Muscle layer of colon (tissue), 2 donors: ENCODE results near the gene DNAJC22.

Source experiments
- H3K27ac ChIP-seq: one replicate; pipeline ENCODE4 v1.7.0; 2013; ENCODE audit warnings: low read depth, mild to moderate bottlenecking, low read length, moderate library complexity
- H3K27me3 ChIP-seq, 2 donors: one replicate each; pipeline ENCODE4 v1.7.0; 2013; ENCODE audit warnings: low read length in 2 of 2, mild to moderate bottlenecking in 2 of 2; ENCODE audit not compliant: insufficient read depth in 2 of 2, control insufficient read depth in 1 of 2
- H3K36me3 ChIP-seq: one replicate; pipeline ENCODE4 v1.7.0; 2013; ENCODE audit warnings: mild to moderate bottlenecking, low read length; ENCODE audit not compliant: insufficient read depth
- H3K4me1 ChIP-seq: one replicate; pipeline ENCODE4 v1.7.0; 2013; ENCODE audit warnings: mild to moderate bottlenecking, low read length; ENCODE audit not compliant: insufficient read depth
- H3K4me3 ChIP-seq, 2 donors: one replicate each; pipeline ENCODE4 v1.7.0; 2013; ENCODE audit warnings: low read length in 2 of 2, low read depth in 1 of 2, mild to moderate bottlenecking in 1 of 2, moderate library complexity in 1 of 2
- H3K9ac ChIP-seq: one replicate; pipeline ENCODE4 v1.7.0; 2013; ENCODE audit warnings: low read length
- H3K9me3 ChIP-seq: one replicate; pipeline ENCODE4 v1.7.0; 2013; ENCODE audit warnings: mild to moderate bottlenecking, low read length
- donor health status: abdominal sarcoma.
- donor health status: Adenocarcinoma of cecum.

DNAJC22 gene

DNA sequence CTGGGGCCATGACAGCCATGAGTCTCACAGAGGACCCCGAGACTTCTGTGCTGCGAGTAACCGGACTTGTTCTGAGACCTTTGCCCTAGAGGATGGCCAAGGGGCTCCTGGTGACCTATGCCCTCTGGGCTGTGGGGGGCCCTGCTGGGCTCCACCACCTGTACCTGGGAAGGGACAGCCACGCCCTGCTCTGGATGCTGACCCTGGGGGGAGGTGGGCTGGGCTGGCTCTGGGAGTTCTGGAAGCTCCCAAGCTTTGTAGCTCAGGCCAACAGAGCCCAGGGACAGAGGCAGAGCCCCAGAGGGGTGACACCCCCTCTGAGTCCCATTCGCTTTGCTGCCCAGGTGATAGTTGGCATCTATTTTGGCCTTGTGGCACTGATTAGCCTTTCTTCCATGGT, 2.1 kb downstream of the DNAJC22 start:
- Histone ChIP-seq H3K27me3 (peaks cover 67 to 71% of the 10 kb centered on the region in 2 donors), H3K27ac (no peak overlapping the region), H3K4me1 (peaks cover 33% of the 10 kb centered on the region), H3K4me3 (no peak overlapping the region), H3K9ac (no peak overlapping the region), H3K9me3 (no peaks in the 10 kb centered on the region), H3K36me3 (no peaks in the 10 kb centered on the region)

DNA sequence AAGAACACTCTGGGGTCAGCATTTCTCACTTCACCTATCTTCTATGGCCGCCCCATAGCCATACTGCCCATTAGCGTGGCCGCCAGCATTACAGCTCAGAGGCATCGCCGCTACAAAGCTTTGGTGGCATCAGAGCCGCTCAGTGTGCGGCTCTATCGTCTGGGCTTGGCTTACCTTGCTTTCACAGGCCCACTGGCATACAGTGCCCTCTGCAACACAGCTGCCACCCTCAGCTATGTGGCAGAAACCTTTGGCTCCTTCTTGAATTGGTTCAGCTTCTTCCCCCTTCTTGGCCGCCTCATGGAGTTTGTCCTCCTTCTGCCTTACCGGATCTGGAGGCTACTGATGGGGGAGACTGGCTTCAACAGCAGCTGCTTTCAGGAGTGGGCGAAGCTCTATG, 2.6 kb downstream of the DNAJC22 start:
- no peaks in the 10 kb centered on the region for H3K36me3 ChIP-seq
- H3K9ac ChIP-seq = no peak overlapping the region
- H3K27me3 ChIP-seq = peaks cover 62 to 66% of the 10 kb centered on the region in 2 donors
- H3K4me3 ChIP-seq = no peak overlapping the region
- H3K9me3 ChIP-seq = no peaks in the 10 kb centered on the region
- no peak overlapping the region for H3K27ac ChIP-seq
- peaks cover 29% of the 10 kb centered on the region for H3K4me1 ChIP-seq

DNA sequence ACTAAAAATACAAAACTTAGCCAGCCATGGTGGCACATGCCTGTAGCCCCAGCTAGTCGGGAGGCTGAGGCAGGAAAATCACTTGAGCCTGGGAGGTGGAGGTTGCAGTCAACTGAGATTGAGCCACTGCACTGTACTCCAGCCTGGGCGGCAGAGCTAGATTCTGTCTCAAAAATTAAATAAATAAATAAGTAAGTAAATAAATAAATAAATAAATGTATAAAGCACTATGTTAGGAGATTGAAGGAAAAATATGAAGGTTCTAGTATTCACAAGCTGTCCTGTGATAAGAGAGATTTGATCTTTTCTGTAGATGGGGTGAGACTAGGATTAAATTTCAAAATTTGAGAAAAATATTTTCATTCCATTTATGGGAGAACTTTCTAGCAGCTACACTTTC, 5.7 kb downstream of the DNAJC22 start:
- H3K27me3 ChIP-seq = peaks cover 35 to 38% of the 10 kb centered on the region in 2 donors
- H3K9me3 ChIP-seq = no peaks in the 10 kb centered on the region
- no peak overlapping the region for H3K4me3 ChIP-seq
- no peaks in the 10 kb centered on the region for H3K36me3 ChIP-seq
- H3K4me1 ChIP-seq = peaks cover 10% of the 10 kb centered on the region
- H3K27ac ChIP-seq = no peak overlapping the region
- no peak overlapping the region for H3K9ac ChIP-seq

DNA sequence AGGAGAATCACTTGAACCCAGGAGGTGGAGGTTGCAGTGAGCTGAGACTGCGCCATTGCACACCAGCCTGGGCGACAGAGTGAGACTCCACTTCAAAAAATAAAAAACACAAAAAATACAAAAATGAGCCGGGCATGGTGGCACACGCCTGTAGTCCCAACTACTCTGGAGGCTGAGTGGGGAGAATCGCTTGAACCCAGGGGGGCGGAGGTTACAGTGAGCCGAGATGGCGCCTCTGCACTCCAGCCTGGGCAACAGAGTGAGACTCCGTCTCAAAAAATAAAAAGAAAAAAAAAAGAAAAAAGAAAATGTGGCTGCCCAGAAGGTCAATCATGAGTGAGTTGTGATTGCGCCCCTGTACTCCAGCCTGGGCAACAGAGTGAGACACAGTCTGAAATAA, 9.2 kb downstream of the DNAJC22 start:
- Histone ChIP-seq H3K27ac (no peak overlapping the region), H3K4me1 (peaks cover 3% of the 10 kb centered on the region), H3K9me3 (no peaks in the 10 kb centered on the region), H3K9ac (no peak overlapping the region), H3K36me3 (no peaks in the 10 kb centered on the region), H3K4me3 (no peak overlapping the region), H3K27me3 (peaks cover 8 to 13% of the 10 kb centered on the region in 2 donors)

DNA sequence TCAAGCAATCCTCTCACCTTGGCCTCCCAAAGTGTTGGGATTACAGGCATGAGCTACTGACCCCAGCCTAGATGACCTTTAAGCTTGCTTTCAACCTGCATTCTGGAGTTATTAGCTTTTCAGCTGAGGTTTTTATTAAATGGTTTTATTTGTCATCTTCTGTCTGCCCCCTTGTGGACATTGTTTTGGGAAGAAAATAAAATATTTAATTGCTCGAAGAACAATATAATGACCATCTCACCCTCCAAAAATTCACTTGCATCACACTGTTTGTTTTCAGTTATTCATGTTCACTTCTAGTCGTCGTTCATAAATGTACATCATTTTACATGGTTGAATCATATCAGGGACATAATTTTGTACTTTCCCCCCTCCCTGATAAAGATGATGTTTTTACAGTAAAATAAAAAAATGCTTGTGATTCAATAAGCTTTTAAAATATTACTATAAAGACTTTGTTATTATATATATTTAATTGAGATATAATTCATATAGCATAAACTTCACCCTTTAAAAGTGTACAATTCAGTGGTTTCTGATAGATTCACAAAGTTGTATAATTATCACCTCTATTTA, 10.5 kb downstream of the DNAJC22 start:
- Histone ChIP-seq H3K4me3 (no peak overlapping the region), H3K4me1 (peaks cover 3% of the 10 kb centered on the region), H3K36me3 (no peaks in the 10 kb centered on the region), H3K9me3 (no peaks in the 10 kb centered on the region), H3K27me3 (peaks cover 0 to 8% of the 10 kb centered on the region in 2 donors), H3K9ac (no peak overlapping the region), H3K27ac (no peak overlapping the region)

DNA sequence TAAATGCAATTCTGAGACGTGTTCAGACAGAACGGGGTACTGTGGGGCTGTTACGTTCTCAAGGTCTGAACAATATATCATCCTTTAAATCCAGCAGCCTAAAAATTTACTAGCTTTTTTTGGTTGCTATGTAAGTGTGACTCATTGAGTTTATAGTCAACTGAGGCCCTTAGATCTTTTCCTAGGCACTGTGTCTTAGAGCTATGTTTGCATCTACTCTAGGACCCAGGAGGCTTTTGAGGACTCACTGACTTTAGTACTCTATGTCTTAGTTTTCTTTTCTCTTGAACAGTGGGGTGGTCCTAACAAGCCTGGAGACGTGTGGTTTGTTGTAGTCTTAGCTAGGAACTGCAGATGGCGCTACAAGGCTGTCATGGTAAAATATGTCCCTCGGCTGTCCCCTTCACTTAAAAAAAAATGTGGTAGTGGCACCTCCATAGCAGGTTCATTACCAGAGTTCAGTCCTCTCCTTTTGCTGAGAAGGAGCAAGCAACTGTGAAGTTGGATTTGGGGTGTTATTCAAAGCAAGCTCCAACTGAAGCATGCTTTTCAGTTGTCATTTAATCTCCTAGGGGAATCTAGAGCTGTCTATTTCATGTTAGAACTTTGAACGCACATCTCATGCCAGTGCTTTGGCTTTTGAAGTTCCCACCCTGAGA, 11.9 kb downstream of the DNAJC22 start:
- H3K27me3 ChIP-seq = no peaks in the 10 kb centered on the region
- no peak overlapping the region for H3K4me3 ChIP-seq
- H3K4me1 ChIP-seq = peaks cover 3% of the 10 kb centered on the region
- H3K9me3 ChIP-seq = no peaks in the 10 kb centered on the region
- H3K9ac ChIP-seq = no peak overlapping the region
- no peaks in the 10 kb centered on the region for H3K36me3 ChIP-seq
- H3K27ac ChIP-seq = no peak overlapping the region

DNA sequence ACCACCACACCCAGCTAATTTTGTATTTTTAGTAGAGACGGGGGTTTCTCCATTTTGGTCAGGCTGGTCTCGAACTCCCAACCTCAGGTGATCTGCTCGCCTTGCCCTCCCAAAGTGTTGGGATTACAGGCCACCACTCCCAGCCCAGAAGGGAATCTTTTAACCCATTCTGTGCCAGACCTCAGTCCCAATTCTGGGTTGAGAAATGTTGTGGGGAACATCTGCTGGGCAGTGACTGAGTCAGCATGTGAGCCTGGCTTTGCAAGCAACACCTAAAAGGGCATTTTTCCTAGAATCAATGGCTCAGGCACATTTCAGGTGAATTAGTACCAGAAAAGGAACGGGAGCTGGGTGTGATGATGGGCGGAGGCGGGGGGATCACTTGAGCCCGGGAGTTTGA, 13.0 kb downstream of the DNAJC22 start:
- Histone ChIP-seq H3K4me3 (no peak overlapping the region), H3K9me3 (no peaks in the 10 kb centered on the region), H3K27ac (no peak overlapping the region), H3K36me3 (no peaks in the 10 kb centered on the region), H3K4me1 (peaks cover 3% of the 10 kb centered on the region), H3K9ac (no peak overlapping the region), H3K27me3 (no peaks in the 10 kb centered on the region)

DNA sequence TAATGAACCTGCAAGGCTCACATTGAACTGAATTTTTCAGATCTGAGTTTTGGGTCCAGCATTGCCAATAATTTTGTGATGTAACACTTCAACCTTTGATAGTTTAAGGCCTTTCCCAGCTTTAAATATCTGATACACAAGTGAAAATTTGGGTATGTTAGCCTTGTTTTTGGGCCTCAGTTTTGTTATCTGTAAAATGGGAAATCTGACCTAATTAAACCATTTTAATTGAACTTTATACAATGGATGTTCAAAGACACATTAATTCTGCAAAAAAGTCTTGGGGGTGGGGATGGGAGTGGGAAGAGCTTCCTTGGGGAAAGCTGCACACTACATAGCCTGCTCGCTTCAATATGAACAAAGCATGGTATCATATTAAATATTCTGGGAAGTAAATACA, 15.4 kb downstream of the DNAJC22 start:
- Histone ChIP-seq H3K27ac (no peak overlapping the region), H3K27me3 (no peaks in the 10 kb centered on the region), H3K9ac (no peak overlapping the region), H3K4me3 (no peak overlapping the region), H3K9me3 (no peaks in the 10 kb centered on the region), H3K36me3 (no peaks in the 10 kb centered on the region), H3K4me1 (peaks cover 3% of the 10 kb centered on the region)

DNA sequence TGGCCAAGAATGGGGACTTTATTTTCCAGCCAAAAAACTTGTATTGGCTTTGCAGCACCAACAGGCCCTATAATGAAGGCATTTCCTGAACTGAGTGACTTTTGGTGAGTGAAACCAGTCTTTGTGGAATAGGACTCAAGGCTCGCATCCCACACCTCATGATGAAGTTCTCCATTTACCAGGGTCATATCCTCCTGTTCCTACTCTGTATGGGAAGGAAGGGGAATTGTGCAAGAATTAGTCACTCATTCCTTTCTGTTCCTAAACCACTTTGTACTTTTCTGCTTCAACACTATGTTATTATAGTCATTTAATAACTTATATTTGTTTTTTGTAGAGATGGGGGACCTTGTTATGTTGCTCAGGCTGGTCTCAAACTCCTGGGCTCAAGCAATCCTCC, 18.3 kb downstream of the DNAJC22 start:
- no peak overlapping the region for H3K27ac ChIP-seq

DNA sequence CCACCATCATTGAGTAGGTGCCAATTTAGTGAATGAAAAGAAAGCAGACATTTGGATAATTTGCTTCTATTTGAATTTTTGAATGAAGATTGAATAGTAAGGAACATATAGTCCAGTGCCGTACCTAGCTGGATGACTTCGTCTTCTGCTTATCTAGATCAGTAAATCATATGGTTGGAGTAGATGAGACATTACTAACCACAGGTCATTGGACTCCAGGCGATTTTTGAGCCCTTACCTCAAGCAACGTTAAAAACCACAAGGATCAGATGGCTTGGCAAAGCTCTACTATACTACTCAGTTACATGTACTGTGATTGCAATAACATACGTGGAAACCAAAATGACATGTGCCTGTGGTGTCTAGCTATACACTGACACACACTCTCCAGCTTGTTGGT, 18.9 kb downstream of the DNAJC22 start:
- Histone ChIP-seq H3K4me1 (peaks cover 17% of the 10 kb centered on the region), H3K9ac (no peak overlapping the region), H3K9me3 (no peaks in the 10 kb centered on the region), H3K4me3 (no peak overlapping the region), H3K27ac (no peak overlapping the region), H3K27me3 (no peaks in the 10 kb centered on the region), H3K36me3 (no peaks in the 10 kb centered on the region)

More for the DNA sequence above, 18.3 kb downstream of the DNAJC22 start:
- Histone ChIP-seq H3K4me1 (peaks cover 16% of the 10 kb centered on the region), H3K9me3 (no peaks in the 10 kb centered on the region), H3K4me3 (no peak overlapping the region), H3K36me3 (no peaks in the 10 kb centered on the region), H3K9ac (no peak overlapping the region), H3K27me3 (no peaks in the 10 kb centered on the region)

DNA sequence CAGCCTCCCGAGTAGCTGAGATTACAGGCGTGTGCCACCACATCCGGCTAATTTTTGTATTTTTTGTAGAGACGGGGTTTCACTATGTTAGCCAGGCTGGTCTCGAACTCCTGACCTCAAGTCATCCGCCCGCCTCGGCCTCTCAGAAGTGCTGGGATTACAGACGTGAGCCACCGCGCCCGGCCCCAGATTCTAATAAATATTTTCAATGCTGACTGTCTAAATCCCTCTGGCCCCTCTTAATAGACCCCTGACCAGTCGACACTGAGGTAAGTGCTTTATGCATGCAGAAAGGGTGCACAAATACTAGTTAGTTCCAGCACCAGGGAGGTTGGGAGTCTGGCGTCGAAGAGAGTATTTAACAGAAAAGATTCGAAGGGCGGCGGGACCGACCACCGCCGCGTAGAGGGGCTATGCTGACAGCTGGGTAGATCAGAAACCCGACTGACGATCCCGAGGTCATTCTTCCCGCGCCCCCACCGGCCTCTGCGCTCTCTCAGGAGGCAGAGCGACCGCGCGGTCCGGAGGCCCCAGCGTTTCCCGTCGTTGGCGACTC, 19.5 kb downstream of the DNAJC22 start:
- peak overlapping the region; percentile 74 to 89 for H3K4me3 ChIP-seq
- H3K9ac ChIP-seq = peak overlapping the region; percentile 66
- peaks cover 17% of the 10 kb centered on the region for H3K4me1 ChIP-seq
- no peaks in the 10 kb centered on the region for H3K9me3 ChIP-seq
- H3K27ac ChIP-seq = peak overlapping the region; percentile 96
- no peaks in the 10 kb centered on the region for H3K27me3 ChIP-seq
- no peaks in the 10 kb centered on the region for H3K36me3 ChIP-seq
